HepG2 (cell line): ENCODE data around the gene PLD1. TPM values are rescaled to one million over a fixed set of nuclear protein-coding genes. Genes with fewer than 3 reads are reported as not detected.

Experiments used
- ATF5 ChIP-seq: sonication (generic); formaldehyde crosslinking; IDR thresholded peaks from 2 replicates; pipeline ENCODE4 v1.4.0; 2020; ENCODE audit warnings: mild to moderate bottlenecking, low read depth, missing genetic modification reagents
- CBX5 ChIP-seq: sonication (generic); formaldehyde crosslinking; IDR thresholded peaks from 2 replicates; pipeline ENCODE4 v1.4.0; 2020; ENCODE audit warnings: missing genetic modification reagents, borderline replicate concordance
- DDIT3 ChIP-seq: sonication (generic); formaldehyde crosslinking; IDR thresholded peaks from 2 replicates; pipeline ENCODE4 v1.4.0; 2020; ENCODE audit warnings: mild to moderate bottlenecking, missing genetic modification reagents
- EED ChIP-seq: sonication (generic); formaldehyde crosslinking; IDR thresholded peaks from 2 replicates; pipeline ENCODE4 v1.5.0; 2020; ENCODE audit warnings: mild to moderate bottlenecking, missing genetic modification reagents
- GATA4 ChIP-seq: sonication (generic); IDR thresholded peaks from 2 replicates; pipeline ENCODE4 v1.6.1; 2016; ENCODE audit warnings: antibody characterized with exemption, low read depth, borderline replicate concordance
- HNF1B ChIP-seq: sonication (generic); formaldehyde crosslinking; IDR thresholded peaks from 2 replicates; pipeline ENCODE4 v1.5.1; 2020; ENCODE audit warnings: mild to moderate bottlenecking, moderate library complexity, missing genetic modification reagents
- MAF1 ChIP-seq: sonication (generic); formaldehyde crosslinking; IDR thresholded peaks from 2 replicates; pipeline ENCODE4 v1.5.0; 2020; ENCODE audit warnings: missing genetic modification reagents, borderline replicate concordance
- MXD4 ChIP-seq: IDR thresholded peaks from 2 replicates; pipeline ENCODE4 v1.6.1; 2016; ENCODE audit warnings: mild to moderate bottlenecking, missing biosample characterization, missing genetic modification reagents
- NFYC ChIP-seq: IDR thresholded peaks from 2 replicates; pipeline ENCODE4 v1.6.1; 2016; ENCODE audit warnings: missing genetic modification reagents, missing compliant biosample characterization
- PRDM4 ChIP-seq: sonication (generic); formaldehyde crosslinking; IDR thresholded peaks from 2 replicates; pipeline ENCODE4 v1.9.0; 2021; ENCODE audit warnings: missing genetic modification reagents, borderline replicate concordance
- SRY ChIP-seq: sonication (generic); formaldehyde crosslinking; IDR thresholded peaks from 2 replicates; pipeline ENCODE4 v1.8.0; 2022; ENCODE audit warnings: mild to moderate bottlenecking, missing genetic modification reagents
- SYNCRIP ChIP-seq: fragments of 200-400 bp; formaldehyde crosslinking; IDR thresholded peaks from 2 replicates; pipeline ENCODE4 v1.6.1; 2018; ENCODE audit warnings: mild to moderate bottlenecking, low read depth, low read length; ENCODE audit not compliant: insufficient read depth
- ZBTB43 ChIP-seq: sonication (generic); formaldehyde crosslinking; conservative IDR thresholded peaks from 2 replicates; pipeline ENCODE4 v1.4.0; 2020; ENCODE audit warnings: missing genetic modification reagents
- ZNF101 ChIP-seq: sonication (generic); formaldehyde crosslinking; IDR thresholded peaks from 2 replicates; pipeline ENCODE4 v1.4.0; 2020; ENCODE audit warnings: mild to moderate bottlenecking, low read depth, missing genetic modification reagents, borderline replicate concordance
- ZNF383 ChIP-seq: sonication (generic); formaldehyde crosslinking; IDR thresholded peaks from 2 replicates; pipeline ENCODE4 v1.4.0; 2020; ENCODE audit warnings: missing genetic modification reagents, mild to moderate bottlenecking, borderline replicate concordance
- ZNF513 ChIP-seq: sonication (generic); formaldehyde crosslinking; conservative IDR thresholded peaks from 2 replicates; pipeline ENCODE4 v1.5.0; 2020; ENCODE audit warnings: missing genetic modification reagents
- ZNF607 ChIP-seq: sonication (generic); formaldehyde crosslinking; IDR thresholded peaks from 2 replicates; pipeline ENCODE4 v1.5.1; 2020; ENCODE audit warnings: missing genetic modification reagents, mild to moderate bottlenecking, borderline replicate concordance
- ZNF749 ChIP-seq: sonication (generic); formaldehyde crosslinking; IDR thresholded peaks from 2 replicates; pipeline ENCODE4 v1.8.0; 2022; ENCODE audit warnings: mild to moderate bottlenecking, missing genetic modification reagents, moderate library complexity, borderline replicate concordance
- ZNF780A ChIP-seq: sonication (generic); formaldehyde crosslinking; IDR thresholded peaks from 2 replicates; pipeline ENCODE4 v1.8.0; 2022; ENCODE audit warnings: mild to moderate bottlenecking, missing genetic modification reagents, moderate library complexity
- ZNF781 ChIP-seq: sonication (generic); formaldehyde crosslinking; IDR thresholded peaks from 2 replicates; pipeline ENCODE4 v1.5.1; 2020; ENCODE audit warnings: borderline replicate concordance, mild to moderate bottlenecking, missing genetic modification reagents; ENCODE audit errors: not compliant biosample characterization
- polyA plus RNA-seq, 8 experiments: library from polyadenylated mRNA; depleted of rRNA in 3 of 8; stranded (reverse) in 7 of 8; unstranded in 1 of 8; fragments of >200 nt; fragmentation: Illumina TruSeq in 4 of 8; extraction: Trizol in 4 of 8; gene quantifications; 2 replicates each; pipeline versions ENCODE4 v1.2.1 to v1.2.3, GENCODE V29; 2011 to 2016; ENCODE audit warnings: low read depth in 4 of 8, missing spikeins in 1 of 8, mixed read lengths in 1 of 8; ENCODE audit not compliant: insufficient read depth in 1 of 8
- total RNA-seq, 5 experiments: library from RNA; depleted of rRNA; stranded (reverse); fragments of >200 nt; fragmentation: Illumina TruSeq; extraction: Trizol; gene quantifications; 2 replicates each; pipeline ENCODE4 v1.2.3, GENCODE V29; 2016; ENCODE audit warnings: low read depth in 1 of 5

Gene PLD1
- total and polyA plus RNA-seq, 2 of the 13 experiments (the other 11 are each of a cell fraction or from before 2014, with no cell fraction given), result 27.1 to 59.4 TPM

- TF ChIP-seq ATF5 (CRISPR knock-in tag), result no peak
- TF ChIP-seq ZNF749 (CRISPR knock-in tag), result no peak
- TF ChIP-seq ZNF513 (CRISPR knock-in tag), result no peak
- TF ChIP-seq ZNF383 (CRISPR knock-in tag), result no peak
- TF ChIP-seq ZNF101, result no peak
- peak; percentile 58 for TF ChIP-seq HNF1B (CRISPR knock-in tag)
- TF ChIP-seq CBX5 (CRISPR knock-in tag), result no peak
- TF ChIP-seq MXD4 (CRISPR knock-in tag), result 0 out of 2 replicates have a peak, but pooled peaks have one; percentile 9
- no peak for TF ChIP-seq SRY (CRISPR knock-in tag)
- TF ChIP-seq DDIT3 (CRISPR knock-in tag), result no peak
- TF ChIP-seq ZNF780A (CRISPR knock-in tag), result no peak
- TF ChIP-seq PRDM4 (CRISPR knock-in tag), result no peak
- no peak for TF ChIP-seq NFYC (CRISPR knock-in tag)
- TF ChIP-seq ZNF781, result no peak
- no peak for TF ChIP-seq MAF1 (CRISPR knock-in tag)
- no peak for TF ChIP-seq SYNCRIP
- TF ChIP-seq ZBTB43 (CRISPR knock-in tag), result no peak
- TF ChIP-seq GATA4, result peak; percentile 89
- no peak for TF ChIP-seq EED
- no peak for TF ChIP-seq ZNF607 (CRISPR knock-in tag)
Observed at GRCh38 chr3:171842864-171843518, 32.7 kb upstream of the PLD1 start, which contains the start of gene TMEM212 (continued).
